Ishikawa (cell line): ENCODE results near the gene PGLYRP2.

ENCODE experiments used
- CEBPB ChIP-seq: IDR thresholded peaks from 2 replicates; pipeline ENCODE4 v1.6.1; 2012
- CREB1 ChIP-seq: IDR thresholded peaks from 2 replicates; pipeline ENCODE4 v1.6.1; 2012; ENCODE audit warnings: low read depth
- EP300 ChIP-seq: IDR thresholded peaks from 2 replicates; pipeline ENCODE4 v1.6.1; 2012; ENCODE audit warnings: borderline replicate concordance
- FOXM1 ChIP-seq: IDR thresholded peaks from 2 replicates; pipeline ENCODE4 v1.6.1; 2012; ENCODE audit warnings: low read depth, borderline replicate concordance
- MAX ChIP-seq: IDR thresholded peaks from 2 replicates; pipeline ENCODE4 v1.6.1; 2012
- RAD21 ChIP-seq: IDR thresholded peaks from 2 replicates; pipeline ENCODE4 v1.6.1; 2012; ENCODE audit warnings: low read depth
- REST ChIP-seq: IDR thresholded peaks from 2 replicates; pipeline ENCODE4 v1.6.1; 2012; ENCODE audit warnings: low read depth, mild to moderate bottlenecking
- TAF1 ChIP-seq: IDR thresholded peaks from 2 replicates; pipeline ENCODE4 v1.6.1; 2012; ENCODE audit warnings: low read depth, mild to moderate bottlenecking
- TCF12 ChIP-seq: IDR thresholded peaks from 2 replicates; pipeline ENCODE4 v1.6.1; 2012; ENCODE audit warnings: low read depth
- TEAD4 ChIP-seq: IDR thresholded peaks from 2 replicates; pipeline ENCODE4 v1.6.1; 2012
- USF1 ChIP-seq: IDR thresholded peaks from 2 replicates; pipeline ENCODE4 v1.6.1; 2012
- YY1 ChIP-seq: IDR thresholded peaks from 2 replicates; pipeline ENCODE4 v1.6.1; 2012; ENCODE audit warnings: low read depth
- ZBTB7A ChIP-seq: IDR thresholded peaks from 2 replicates; pipeline ENCODE4 v1.6.1; 2012; ENCODE audit warnings: low read depth

DNA sequence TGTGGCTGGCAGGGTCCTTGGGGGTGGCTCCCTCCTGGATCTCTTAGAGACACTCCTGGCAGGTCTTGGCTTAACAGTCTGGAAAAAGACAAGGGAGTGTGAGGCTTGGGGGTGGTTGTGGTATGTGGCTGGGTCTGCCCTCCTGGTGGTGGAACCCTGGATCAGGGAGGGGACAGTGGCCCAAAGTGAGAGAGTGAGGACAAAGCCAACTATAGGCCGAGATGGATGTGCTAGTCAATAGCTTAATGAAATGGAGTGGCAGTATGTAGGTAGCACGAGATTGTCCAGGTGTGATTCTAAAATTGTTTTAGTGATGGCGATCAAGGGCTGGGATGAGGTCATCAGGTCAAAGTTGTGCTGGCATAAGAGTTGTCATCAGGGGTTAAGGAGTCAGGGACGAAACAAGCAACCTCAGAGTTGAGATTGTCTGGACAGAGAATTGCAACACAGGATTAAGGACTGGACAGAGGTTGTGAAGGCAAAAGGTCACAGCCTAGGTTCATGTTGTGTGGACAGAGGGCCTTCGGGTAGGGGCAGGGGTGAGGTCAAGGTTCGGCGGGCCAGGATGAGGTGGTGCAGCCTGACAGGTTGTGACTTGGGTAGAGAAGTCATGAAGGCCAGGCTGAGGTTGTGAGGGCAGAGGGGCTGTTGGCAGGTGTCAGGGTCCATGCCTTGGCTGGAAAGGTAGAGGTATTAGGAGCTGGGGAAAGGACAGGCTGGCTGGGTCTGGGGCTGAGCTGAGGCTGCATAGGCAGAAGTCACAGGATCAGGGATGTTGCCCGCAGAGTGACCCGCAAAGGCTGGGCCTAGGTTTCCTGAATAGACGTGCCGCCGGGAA, 10.4 kb downstream of the PGLYRP2 start:
- TF ChIP-seq REST: no peak
- no peak for TF ChIP-seq CREB1
- TF ChIP-seq MAX: no peak
- TF ChIP-seq EP300: no peak
- no peak for TF ChIP-seq YY1
- TF ChIP-seq CEBPB: no peak
- no peak for TF ChIP-seq TAF1
- TF ChIP-seq TCF12: no peak
- TF ChIP-seq RAD21: no peak
- no peak for TF ChIP-seq ZBTB7A
- no peak for TF ChIP-seq FOXM1
- no peak for TF ChIP-seq TEAD4
- no peak for TF ChIP-seq USF1
